ENCODE measurements around the gene TMEM151A. TPM values are rescaled to one million over a fixed set of nuclear protein-coding genes. Genes with fewer than 3 reads are reported as not detected.
A peak's percentile ranks its signal among the peaks of the same experiment; 100 is the strongest.

Gene TMEM151A
- total and polyA plus RNA-seq, 7 experiments from 2014 or later = 0.11 to 0.29 TPM; not detected in 5

DNA sequence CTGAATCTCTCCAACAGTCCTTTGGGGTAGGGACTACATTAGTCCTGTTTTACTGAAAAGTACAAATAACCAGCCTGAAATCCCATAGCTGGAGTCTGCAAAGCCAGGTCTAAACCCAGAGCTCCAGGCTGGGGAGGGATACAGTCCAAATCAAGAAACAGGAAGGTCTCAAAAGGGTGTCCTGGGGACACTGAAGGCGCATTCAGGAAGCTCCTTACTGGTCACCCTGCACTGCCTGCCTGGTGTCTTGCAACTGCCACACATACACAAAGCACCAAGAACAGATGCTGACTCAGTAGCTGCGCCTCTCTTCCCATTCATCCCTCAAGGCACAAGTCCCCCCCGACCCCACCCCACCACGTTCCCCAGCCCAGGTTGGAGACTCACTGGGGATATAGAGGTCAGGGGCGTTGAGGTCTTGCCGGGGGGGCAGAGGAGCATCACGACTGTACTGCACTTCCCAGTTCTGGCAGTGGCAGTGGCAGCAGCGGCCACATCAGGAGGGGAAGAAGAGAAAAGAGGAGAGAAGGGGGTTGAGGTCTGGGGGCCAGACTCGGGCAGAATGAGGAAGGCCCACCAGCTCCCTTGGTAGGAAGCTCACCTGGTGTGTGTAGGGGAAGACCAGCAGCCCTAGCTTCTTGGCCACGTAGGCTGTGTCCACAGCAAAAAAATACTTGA is 4.3 kb upstream of the TMEM151A start:
- intact Hi-C loops (cut with micrococcal nuclease) = loop anchor here (10.0 kb wide), 3 partner anchors 233 to 1197 kb away; partner anchors contain the start of genes AIP (in 1 of the 2), MALAT1 (in 1 of the 2) and SF3B2 (in 1 of the 2)
- H3K36me3 Mint-ChIP-seq = no peaks in the 10 kb centered on the region
- no peaks in the 10 kb centered on the region for H3K27me3 ChIP-seq (ENCODE audit: control insufficient read depth in 2 of 2, insufficient read depth in 2 of 2, low read length in 2 of 2)
- no peak overlapping the region for H3K27ac ChIP-seq (ENCODE audit: low read depth, low read length)
- CTCF ChIA-PET = interaction anchor here (2.5 kb wide), 1 partner anchor 65 kb away, joined by 8 read pairs; no protein-coding TSS in a partner anchor
- H3K9me3 Mint-ChIP-seq = peaks cover 0 to 1% (median 0%) of the 10 kb centered on the region in 11 donors
- H3K4me1 ChIP-seq (ENCODE audit: control insufficient read depth in 2 of 2, insufficient read depth in 2 of 2, low read length in 2 of 2) = peaks cover 24 to 26% of the 10 kb centered on the region in 2 donors
- peaks cover 0 to 22% (median under 1%) of the 10 kb centered on the region in 5 donors for H3K27me3 Mint-ChIP-seq
- peaks cover 0 to 13% (median 0%) of the 10 kb centered on the region in 3 experiments for H3K36me3 ChIP-seq (ENCODE audit: control insufficient read depth in 2 of 3, insufficient read depth in 3 of 3, low read length in 3 of 3)
- H3K4me1 Mint-ChIP-seq = peaks cover 19 to 50% (median 42%) of the 10 kb centered on the region in 7 donors
- H3K4me3 Mint-ChIP-seq = peak overlapping the region; percentile 66 to 89 (median 78)
- ATAC-seq (no peak), DNase-seq (no peak)
- POLR2A ChIA-PET = interaction anchor here (0.6 to 4.4 kb wide), 7 partner anchors 9 to 67 kb away, joined by 3 to 28 read pairs (median 4); partner anchors contain the start of genes BRMS1, CNIH2 and RAB1B
- H3K9me3 ChIP-seq (ENCODE audit: control insufficient read depth in 2 of 3, low read length in 3 of 3) = no peaks in the 10 kb centered on the region
- H3K4me3 ChIP-seq (ENCODE audit: low read length) = no peak overlapping the region
- H3K27ac Mint-ChIP-seq = peak overlapping the region in 4 of 9 donors; percentile 53 to 69 (median 61)

DNA sequence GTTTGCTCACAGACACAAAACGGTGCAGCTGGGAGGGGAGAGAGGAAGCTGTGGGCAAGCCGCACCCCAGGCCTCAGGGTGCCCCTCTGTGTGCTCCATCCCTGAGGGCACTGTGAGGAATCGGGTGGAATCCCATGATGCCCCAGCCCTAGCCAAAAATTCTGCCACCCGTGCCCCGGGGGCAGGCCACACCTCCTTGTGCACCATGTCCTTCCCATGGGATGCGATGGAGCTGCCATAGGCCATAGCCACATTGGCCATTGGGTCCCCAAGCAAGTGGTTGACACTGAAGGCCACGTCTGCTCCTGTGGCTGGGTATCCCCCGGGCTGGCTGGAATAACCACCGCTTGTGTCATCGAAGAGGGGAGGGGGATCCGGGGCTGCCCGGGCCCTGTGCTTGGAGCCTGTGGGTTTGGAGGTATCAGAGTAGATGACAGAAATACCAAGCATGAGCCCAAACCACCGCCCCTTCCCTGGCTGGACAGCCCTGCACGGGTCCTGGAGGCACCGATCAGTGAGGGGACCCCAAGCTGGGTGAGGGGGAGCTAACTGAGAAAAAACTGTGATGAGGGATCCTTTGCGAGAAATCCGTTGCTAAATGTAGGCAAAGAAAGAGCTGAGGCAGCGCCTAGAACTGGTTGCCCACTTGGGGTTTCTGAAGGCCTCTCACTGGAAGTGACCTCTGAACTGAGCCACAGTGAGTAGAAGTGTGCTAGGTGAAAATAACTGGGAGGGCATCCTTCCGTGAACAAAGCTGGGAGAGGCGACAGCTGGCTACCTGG is 3.6 kb upstream of the TMEM151A start:
- H3K4me1 ChIP-seq (ENCODE audit: control insufficient read depth in 2 of 2, insufficient read depth in 2 of 2, low read length in 2 of 2) = peaks cover 19 to 20% of the 10 kb centered on the region in 2 donors
- peaks cover 0 to 4% (median 0%) of the 10 kb centered on the region in 5 donors for H3K36me3 Mint-ChIP-seq
- peak overlapping the region; percentile 99 for H3K4me3 ChIP-seq (ENCODE audit: low read length)
- H3K27ac ChIP-seq (ENCODE audit: low read depth, low read length) = peak overlapping the region; percentile 76
- H3K27ac Mint-ChIP-seq = peak overlapping the region; percentile 73 to 93 (median 88)
- intact Hi-C loops (cut with micrococcal nuclease) = loop anchor here (10.0 kb wide), 3 partner anchors 233 to 1197 kb away; partner anchors contain the start of genes AIP (in 1 of the 2), MALAT1 (in 1 of the 2) and SF3B2 (in 1 of the 2)
- H3K27me3 ChIP-seq (ENCODE audit: control insufficient read depth in 2 of 2, insufficient read depth in 2 of 2, low read length in 2 of 2) = peaks cover 0 to 5% of the 10 kb centered on the region in 2 donors
- peak overlapping the region; percentile 86 to 96 (median 90) for H3K4me3 Mint-ChIP-seq
- ChIA-PET CTCF (interaction anchor here (0.6 to 2.5 kb wide), 3 partner anchors 23 to 1118 kb away, joined by 3 to 12 read pairs (median 8); partner anchors contain the start of gene SPDYC), POLR2A (interaction anchor here (0.6 to 4.4 kb wide), 13 partner anchors 7 to 428 kb away, joined by 3 to 28 read pairs (median 4); partner anchors contain the start of genes BRMS1, CNIH2, MUS81 and RAB1B)
- DNase-seq (no peak), ATAC-seq (no peak)
- peaks cover 19 to 49% (median 40%) of the 10 kb centered on the region in 7 donors for H3K4me1 Mint-ChIP-seq
- peaks cover 0 to 13% (median 0%) of the 10 kb centered on the region in 3 experiments for H3K36me3 ChIP-seq (ENCODE audit: control insufficient read depth in 2 of 3, insufficient read depth in 3 of 3, low read length in 3 of 3)
- H3K9me3 Mint-ChIP-seq = peaks cover 0 to 1% (median 0%) of the 10 kb centered on the region in 11 donors
- H3K27me3 Mint-ChIP-seq = peaks cover 7 to 28% (median 7%) of the 10 kb centered on the region in 5 donors
- H3K9me3 ChIP-seq (ENCODE audit: control insufficient read depth in 2 of 3, low read length in 3 of 3) = no peaks in the 10 kb centered on the region

DNA sequence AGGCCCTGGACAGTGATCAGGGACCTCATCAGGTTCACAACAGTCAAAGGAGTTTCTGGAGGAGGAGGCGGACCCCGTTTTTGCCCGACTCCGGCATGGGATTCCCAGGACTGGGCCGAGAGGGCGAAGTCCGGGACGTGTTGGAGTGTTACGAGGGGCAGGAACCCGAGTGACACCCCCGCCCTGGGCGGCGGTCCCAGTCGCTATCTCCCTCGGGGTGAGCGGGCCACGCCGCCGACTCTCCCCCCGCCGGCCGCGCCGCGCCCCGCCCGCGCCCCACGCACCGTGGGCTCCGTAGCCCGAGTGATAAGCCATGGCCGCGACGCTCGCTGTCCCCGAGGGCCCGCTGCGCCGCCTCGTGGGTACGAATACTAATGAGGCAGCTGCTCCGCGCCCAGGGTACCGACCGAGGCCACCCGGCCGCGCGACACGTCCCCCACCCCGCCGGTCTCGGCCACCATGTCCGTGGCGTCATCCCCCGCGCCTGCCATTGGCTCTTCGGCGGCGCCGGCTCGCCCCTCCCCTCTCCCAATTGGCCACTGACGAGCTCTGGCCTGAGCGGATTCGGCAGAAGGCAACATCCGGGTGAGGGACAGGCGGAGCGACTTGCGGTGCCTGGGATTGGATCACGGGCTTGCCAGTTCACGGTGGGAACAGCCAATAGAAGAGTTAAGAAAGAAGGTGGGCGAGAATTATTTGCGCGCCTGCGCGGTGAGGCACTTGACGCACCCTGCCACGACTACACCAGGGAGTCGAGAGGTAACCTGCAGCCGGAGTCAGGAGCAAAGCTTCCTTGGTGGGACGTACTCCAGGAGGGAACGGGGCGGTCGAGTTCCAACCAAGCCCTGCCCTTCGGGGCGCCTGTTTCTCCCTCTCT is 2.8 kb upstream of the TMEM151A start, which contains the start of gene YIF1A:
Gene YIF1A (minus strand): TSS at position 473 of the 877 bp plus-strand sequence. CDS start 158 bp downstream, at position 315.
- no peaks in the 10 kb centered on the region for H3K9me3 ChIP-seq (ENCODE audit: control insufficient read depth in 2 of 3, low read length in 3 of 3)
- peak within 1 kb of the TSS; percentile 86 to 96 (median 90) for H3K4me3 Mint-ChIP-seq
- H3K4me3 ChIP-seq (ENCODE audit: low read length) = peak within 1 kb of the TSS; percentile 99
- H3K9me3 Mint-ChIP-seq = peaks cover 0 to 1% (median 0%) of the 10 kb centered on the region in 11 donors
- peaks cover 0 to 13% (median 0%) of the 10 kb centered on the region in 3 experiments for H3K36me3 ChIP-seq (ENCODE audit: control insufficient read depth in 2 of 3, insufficient read depth in 3 of 3, low read length in 3 of 3)
- peak within 1 kb of the TSS; percentile 76 for H3K27ac ChIP-seq (ENCODE audit: low read depth, low read length)
- H3K27me3 Mint-ChIP-seq = peaks cover 13 to 35% (median 13%) of the 10 kb centered on the region in 5 donors
- H3K4me1 Mint-ChIP-seq = peaks cover 17 to 46% (median 37%) of the 10 kb centered on the region in 7 donors
- DNase-seq (peak; percentile 92 to 99 (median 99)), ATAC-seq (peak; percentile 96)
- CTCF ChIA-PET = interaction anchor here (0.6 to 2.5 kb wide), 4 partner anchors 22 to 1119 kb away, joined by 3 to 12 read pairs (median 6); partner anchors contain the start of gene SPDYC
- intact Hi-C loops (cut with micrococcal nuclease) = loop anchor here (1.0 to 10.0 kb wide), 10 partner anchors 21 to 1196 kb away; partner anchors contain the start of genes NPAS4 (in 2 of the 2), RAB1B (in 2 of the 2), AIP (in 1 of the 2) and BANF1 (in 1 of the 2)
- H3K36me3 Mint-ChIP-seq = peaks cover 0 to 4% (median 0%) of the 10 kb centered on the region in 5 donors
- H3K27me3 ChIP-seq (ENCODE audit: control insufficient read depth in 2 of 2, insufficient read depth in 2 of 2, low read length in 2 of 2) = peaks cover 0 to 7% of the 10 kb centered on the region in 2 donors
- H3K4me1 ChIP-seq (ENCODE audit: control insufficient read depth in 2 of 2, insufficient read depth in 2 of 2, low read length in 2 of 2) = peaks cover 18 to 19% of the 10 kb centered on the region in 2 donors
- POLR2A ChIA-PET = interaction anchor here (0.5 to 4.4 kb wide), 27 partner anchors 8 to 1130 kb away, joined by 3 to 28 read pairs (median 3); partner anchors contain the start of genes BRMS1, CCDC87, CCS and CD248
- peak within 1 kb of the TSS; percentile 74 to 97 (median 92) for H3K27ac Mint-ChIP-seq

DNA sequence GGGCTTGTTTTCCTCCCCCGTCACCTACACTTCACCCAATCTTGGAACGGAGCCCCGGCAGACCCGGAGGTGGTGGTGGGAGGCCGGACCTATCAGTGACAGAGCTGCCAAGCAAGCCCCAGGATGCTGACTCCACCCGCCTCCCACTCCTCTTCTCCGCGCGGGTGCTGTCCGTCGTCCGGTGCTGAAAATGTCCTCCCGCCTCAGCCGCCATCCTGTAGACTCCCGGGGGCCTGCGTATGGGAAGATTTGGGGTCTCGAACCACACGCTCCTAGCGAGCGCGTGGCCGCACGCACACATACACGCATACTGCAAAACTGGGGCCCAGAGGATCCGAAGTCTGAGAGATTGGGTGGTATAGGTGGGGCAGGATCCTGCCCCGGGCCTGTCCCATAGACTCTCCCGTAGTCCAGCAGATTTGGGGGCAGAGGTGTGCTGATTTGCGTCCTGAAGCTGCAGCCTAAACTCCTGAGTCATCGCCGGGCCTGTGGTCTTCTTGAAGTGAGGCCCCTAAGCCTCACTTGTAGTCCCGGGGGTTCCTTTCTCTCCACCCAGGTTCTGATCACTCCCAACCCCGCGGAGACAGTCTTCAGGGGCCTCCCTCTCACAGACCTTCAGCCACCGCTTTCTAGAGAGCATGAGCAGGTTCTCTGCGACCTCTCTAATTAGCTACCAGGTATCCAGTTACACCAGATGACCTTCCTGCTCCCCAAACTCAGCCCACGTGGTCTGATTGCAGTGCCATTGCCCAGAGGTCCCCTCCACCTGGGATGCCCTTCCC is 2.0 kb upstream of the TMEM151A start:
- H3K4me3 Mint-ChIP-seq = peak overlapping the region; percentile 86 to 96 (median 90)
- H3K9me3 ChIP-seq (ENCODE audit: control insufficient read depth in 2 of 3, low read length in 3 of 3) = no peaks in the 10 kb centered on the region
- H3K4me1 Mint-ChIP-seq = peaks cover 16 to 46% (median 37%) of the 10 kb centered on the region in 7 donors
- intact Hi-C loops (cut with micrococcal nuclease) = loop anchor here (1.0 to 10.0 kb wide), 10 partner anchors 21 to 1195 kb away; partner anchors contain the start of genes NPAS4 (in 2 of the 2), RAB1B (in 2 of the 2), AIP (in 1 of the 2) and BANF1 (in 1 of the 2)
- ATAC-seq = peak; percentile 60
- H3K27ac ChIP-seq (ENCODE audit: low read depth, low read length) = peak overlapping the region; percentile 76
- H3K27ac Mint-ChIP-seq = peak overlapping the region; percentile 74 to 97 (median 92)
- H3K36me3 Mint-ChIP-seq = peaks cover 0 to 4% (median 0%) of the 10 kb centered on the region in 5 donors
- ChIA-PET POLR2A (interaction anchor here (0.5 to 4.4 kb wide), 25 partner anchors 9 to 1131 kb away, joined by 3 to 28 read pairs (median 3); partner anchors contain the start of genes BRMS1, CCDC87, CCS and CD248), CTCF (interaction anchor here (1.0 to 2.5 kb wide), 3 partner anchors 21 to 67 kb away, joined by 3 to 12 read pairs (median 8); no protein-coding TSS in a partner anchor)
- H3K4me1 ChIP-seq (ENCODE audit: control insufficient read depth in 2 of 2, insufficient read depth in 2 of 2, low read length in 2 of 2) = peaks cover 18 to 19% of the 10 kb centered on the region in 2 donors
- H3K27me3 Mint-ChIP-seq = peaks cover 13 to 35% (median 13%) of the 10 kb centered on the region in 5 donors
- peak in 2 of 9 donors; percentile 82 to 87 for DNase-seq
- peaks cover 0 to 8% (median 0%) of the 10 kb centered on the region in 3 experiments for H3K36me3 ChIP-seq (ENCODE audit: control insufficient read depth in 2 of 3, insufficient read depth in 3 of 3, low read length in 3 of 3)
- peak overlapping the region; percentile 99 for H3K4me3 ChIP-seq (ENCODE audit: low read length)
- peaks cover 0 to 1% (median 0%) of the 10 kb centered on the region in 11 donors for H3K9me3 Mint-ChIP-seq
- H3K27me3 ChIP-seq (ENCODE audit: control insufficient read depth in 2 of 2, insufficient read depth in 2 of 2, low read length in 2 of 2) = peaks cover 0 to 7% of the 10 kb centered on the region in 2 donors
